NCI-H524 (cell line): ENCODE results near the gene MSX2.
"Not testable (repeated sequence)": the region's sequence is repeated elsewhere in the genome, so short reads cannot be mapped to it uniquely, and the experiment has no call there.

Experiments used
- DNase-seq, 2 experiments: peaks; one replicate each; lab custom pipeline; 2025; lab: John Stamatoyannopoulos, UW

The MSX2 gene

GRCh38 chr5:174733091-174733690 is 8.8 kb downstream of the MSX2 start:
- no peak for DNase-seq

- DNase-seq, result no peak
Observed at GRCh38 chr5:174733836-174734235, 9.5 kb downstream of the MSX2 start.

- DNase-seq, result no peak
Observed at GRCh38 chr5:174734571-174735497, 10.5 kb downstream of the MSX2 start.

GRCh38 chr5:174735498-174736330 is 11.3 kb downstream of the MSX2 start:
- no peak for DNase-seq

GRCh38 chr5:174736331-174736721 is 11.9 kb downstream of the MSX2 start:
- DNase-seq, result no peak

GRCh38 chr5:174736777-174737176 is 12.4 kb downstream of the MSX2 start:
- DNase-seq, result no peak

- no peak for DNase-seq
Observed at GRCh38 chr5:174737330-174737729, 12.9 kb downstream of the MSX2 start.

GRCh38 chr5:174741352-174741751 is 17.0 kb downstream of the MSX2 start:
- DNase-seq, result no peak

- DNase-seq, result no peak
Observed at GRCh38 chr5:174744896-174745295, 20.5 kb downstream of the MSX2 start.

- DNase-seq, result no peak
Observed at GRCh38 chr5:174745590-174746103, 21.3 kb downstream of the MSX2 start.

GRCh38 chr5:174750711-174751110 is 26.3 kb downstream of the MSX2 start:
- no peak for DNase-seq

- DNase-seq, result peak; percentile 14 to 34
Observed at GRCh38 chr5:174751154-174752000, 27.0 kb downstream of the MSX2 start.

GRCh38 chr5:174752121-174752520 is 27.7 kb downstream of the MSX2 start:
- no peak for DNase-seq

GRCh38 chr5:174755106-174755505 is 30.7 kb downstream of the MSX2 start:
- DNase-seq, result no peak

- DNase-seq, result no peak
Observed at GRCh38 chr5:174759091-174759490, 34.7 kb downstream of the MSX2 start.

GRCh38 chr5:174760721-174761120 is 36.3 kb downstream of the MSX2 start:
- DNase-seq, result no peak

- DNase-seq, result not testable (repeated sequence)
Observed at GRCh38 chr5:174761341-174761740, 37.0 kb downstream of the MSX2 start.

- no peak for DNase-seq
Observed at GRCh38 chr5:174764309-174764708, 39.9 kb downstream of the MSX2 start.

- DNase-seq, result no peak
Observed at GRCh38 chr5:174765540-174765939, 41.2 kb downstream of the MSX2 start.

GRCh38 chr5:174767670-174768069 is 43.3 kb downstream of the MSX2 start:
- no peak for DNase-seq

- no peak for DNase-seq
Observed at GRCh38 chr5:174769005-174769404, 44.6 kb downstream of the MSX2 start.
